Measurements from ENCODE around the gene UMODL1.
"Not testable (repeated sequence)": the region's sequence is repeated elsewhere in the genome, so short reads cannot be mapped to it uniquely, and the experiment has no call there.

UMODL1 gene

GRCh38 chr21:42107177-42107880 lies 36.2 kb downstream of the UMODL1 start:
- no peak overlapping the region for H3K4me3 ChIP-seq (ENCODE audit: low read depth, low read length)

GRCh38 chr21:42107881-42108553 lies 36.9 kb downstream of the UMODL1 start:
- DNase-seq (ENCODE audit: low read depth): no peak
- H3K4me3 ChIP-seq (ENCODE audit: low read depth, low read length): no peak overlapping the region

More at GRCh38 chr21:42107177-42107880, 36.2 kb downstream of the UMODL1 start:
- no peak for DNase-seq (ENCODE audit: low read depth)

- no peak for DNase-seq (ENCODE audit: low read depth)
These were observed 37.6 kb downstream of the UMODL1 start for GRCh38 chr21:42108554-42109340.

GRCh38 chr21:42109473-42109872 lies 38.4 kb downstream of the UMODL1 start:
- no peak for DNase-seq (ENCODE audit: low read depth)
- no peak overlapping the region for H3K4me3 ChIP-seq (ENCODE audit: low read depth, low read length)

More at GRCh38 chr21:42108554-42109340, 37.6 kb downstream of the UMODL1 start:
- no peak overlapping the region for H3K4me3 ChIP-seq (ENCODE audit: low read depth, low read length)

- DNase-seq (ENCODE audit: low read depth): no peak
These were observed 38.9 kb downstream of the UMODL1 start for GRCh38 chr21:42109873-42110525.

GRCh38 chr21:42110691-42111469 lies 39.8 kb downstream of the UMODL1 start:
- no peak for DNase-seq (ENCODE audit: low read depth)
- no peak overlapping the region for H3K4me3 ChIP-seq (ENCODE audit: low read depth, low read length)

More at GRCh38 chr21:42109873-42110525, 38.9 kb downstream of the UMODL1 start:
- H3K4me3 ChIP-seq (ENCODE audit: low read depth, low read length): no peak overlapping the region

- DNase-seq (ENCODE audit: low read depth): no peak
- no peak overlapping the region for H3K4me3 ChIP-seq (ENCODE audit: low read depth, low read length)
These were observed 40.3 kb downstream of the UMODL1 start for GRCh38 chr21:42111470-42111743.

- DNase-seq (ENCODE audit: low read depth): no peak
These were observed 40.7 kb downstream of the UMODL1 start for GRCh38 chr21:42111811-42112210.

GRCh38 chr21:42112238-42112637 lies 41.1 kb downstream of the UMODL1 start:
- no peak overlapping the region for H3K4me3 ChIP-seq (ENCODE audit: low read depth, low read length)
- no peak for DNase-seq (ENCODE audit: low read depth)

More at GRCh38 chr21:42111811-42112210, 40.7 kb downstream of the UMODL1 start:
- H3K4me3 ChIP-seq (ENCODE audit: low read depth, low read length): no peak overlapping the region

- peak; percentile 43 for DNase-seq (ENCODE audit: low read depth)
These were observed 41.7 kb downstream of the UMODL1 start for GRCh38 chr21:42112857-42113256.

GRCh38 chr21:42113926-42114409 lies 42.9 kb downstream of the UMODL1 start:
- no peak overlapping the region for H3K4me3 ChIP-seq (ENCODE audit: low read depth, low read length)
- DNase-seq (ENCODE audit: low read depth): no peak

More at GRCh38 chr21:42112857-42113256, 41.7 kb downstream of the UMODL1 start:
- H3K4me3 ChIP-seq (ENCODE audit: low read depth, low read length): no peak overlapping the region

GRCh38 chr21:42114646-42115045 lies 43.5 kb downstream of the UMODL1 start:
- no peak for DNase-seq (ENCODE audit: low read depth)
- no peak overlapping the region for H3K4me3 ChIP-seq (ENCODE audit: low read depth, low read length)

GRCh38 chr21:42115136-42115683 lies 44.1 kb downstream of the UMODL1 start:
- DNase-seq (ENCODE audit: low read depth): no peak
- H3K4me3 ChIP-seq (ENCODE audit: low read depth, low read length): no peak overlapping the region

- DNase-seq (ENCODE audit: low read depth): not testable (repeated sequence)
These were observed 45.4 kb downstream of the UMODL1 start for GRCh38 chr21:42116551-42116950.

GRCh38 chr21:42117229-42117966 lies 46.3 kb downstream of the UMODL1 start:
- DNase-seq (ENCODE audit: low read depth): no peak
- H3K4me3 ChIP-seq (ENCODE audit: low read depth, low read length): no peak overlapping the region

More at GRCh38 chr21:42116551-42116950, 45.4 kb downstream of the UMODL1 start:
- H3K4me3 ChIP-seq (ENCODE audit: low read depth, low read length): not testable (repeated sequence)

GRCh38 chr21:42117967-42118780 lies 47.1 kb downstream of the UMODL1 start:
- no peak overlapping the region for H3K4me3 ChIP-seq (ENCODE audit: low read depth, low read length)
- DNase-seq (ENCODE audit: low read depth): no peak

GRCh38 chr21:42118901-42119300 lies 47.8 kb downstream of the UMODL1 start:
- DNase-seq (ENCODE audit: low read depth): no peak
- H3K4me3 ChIP-seq (ENCODE audit: low read depth, low read length): no peak overlapping the region
